ENCODE results near the gene WDR81. TPM values are rescaled to one million over a fixed set of nuclear protein-coding genes. Genes with fewer than 3 reads are reported as not detected.
A peak's percentile ranks its signal among the peaks of the same experiment; 100 is the strongest.

The WDR81 gene
- total RNA-seq, 1 donor from 2014 or later: 10.4 TPM

DNA sequence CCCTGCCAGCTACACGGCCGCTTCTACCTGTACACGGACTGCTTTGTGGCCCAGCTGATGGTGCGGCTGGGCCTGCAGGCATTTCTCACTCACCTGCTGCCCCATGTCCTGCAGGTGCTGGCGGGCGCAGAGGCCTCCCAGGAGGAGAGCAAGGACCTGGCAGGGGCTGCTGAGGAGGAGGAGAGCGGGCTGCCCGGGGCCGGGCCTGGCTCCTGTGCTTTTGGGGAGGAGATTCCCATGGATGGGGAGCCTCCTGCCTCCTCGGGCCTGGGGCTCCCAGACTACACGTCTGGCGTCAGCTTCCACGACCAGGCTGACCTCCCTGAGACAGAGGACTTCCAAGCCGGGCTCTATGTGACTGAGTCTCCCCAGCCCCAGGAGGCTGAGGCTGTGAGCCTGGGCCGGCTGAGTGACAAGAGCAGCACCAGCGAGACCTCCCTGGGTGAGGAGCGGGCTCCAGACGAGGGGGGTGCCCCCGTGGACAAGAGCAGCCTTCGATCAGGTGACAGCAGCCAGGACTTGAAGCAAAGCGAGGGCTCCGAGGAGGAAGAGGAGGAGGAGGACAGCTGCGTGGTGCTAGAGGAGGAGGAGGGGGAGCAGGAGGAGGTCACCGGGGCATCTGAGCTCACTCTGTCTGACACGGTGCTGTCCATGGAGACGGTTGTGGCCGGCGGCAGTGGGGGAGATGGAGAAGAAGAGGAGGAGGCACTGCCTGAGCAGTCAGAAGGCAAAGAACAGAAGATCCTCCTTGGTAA lies 3.5 kb downstream of the WDR81 start:
- peaks cover 12 to 32% (median 24%) of the 10 kb centered on the region in 3 donors for H3K36me3 ChIP-seq (ENCODE audit: control insufficient read depth in 3 of 3, insufficient read depth in 3 of 3, low read length in 3 of 3)
- peaks cover 41 to 64% (median 57%) of the 10 kb centered on the region in 3 donors for H3K4me1 ChIP-seq (ENCODE audit: control insufficient read depth in 3 of 3, insufficient read depth in 3 of 3, low read length in 3 of 3)
- no peak overlapping the region for H3K27ac ChIP-seq (ENCODE audit: low read depth, low read length)
- no peak overlapping the region for H3K4me3 ChIP-seq (ENCODE audit: low read length in 3 of 3)
- H3K27me3 ChIP-seq (ENCODE audit: control insufficient read depth in 3 of 3, insufficient read depth in 3 of 3, low read length in 3 of 3): no peaks in the 10 kb centered on the region
- H3K9me3 ChIP-seq (ENCODE audit: control insufficient read depth in 3 of 3, low read length in 3 of 3): no peaks in the 10 kb centered on the region
- peak overlapping the region in 2 of 3 donors; percentile 20 to 33 for H3K9ac ChIP-seq (ENCODE audit: low read depth in 1 of 3, low read length in 3 of 3)

DNA sequence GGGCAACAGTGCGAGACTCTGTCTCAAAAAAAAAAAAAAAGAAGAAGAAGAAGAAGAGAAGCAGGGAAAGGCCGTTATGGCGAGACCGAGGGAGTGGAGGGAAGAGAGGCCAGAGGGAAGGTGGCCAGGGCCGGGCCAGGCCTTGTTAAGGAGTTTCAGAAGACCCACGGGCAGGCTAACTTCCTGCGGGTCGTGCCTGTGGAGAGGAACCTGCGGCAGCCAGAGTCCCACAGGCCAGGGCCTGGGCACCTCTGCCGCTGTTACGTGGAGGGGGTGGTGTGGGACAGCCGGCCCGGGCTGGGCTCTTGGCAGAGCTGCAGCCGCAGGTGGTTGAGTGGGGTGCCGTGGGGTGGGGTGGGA lies 5.4 kb downstream of the WDR81 start:
- Histone ChIP-seq H3K4me1 (ENCODE audit: control insufficient read depth in 3 of 3, insufficient read depth in 3 of 3, low read length in 3 of 3) (peaks cover 36 to 54% (median 49%) of the 10 kb centered on the region in 3 donors), H3K4me3 (ENCODE audit: low read length in 3 of 3) (peak overlapping the region in 1 of 3 donors; percentile 49), H3K9ac (ENCODE audit: low read depth in 1 of 3, low read length in 3 of 3) (peak overlapping the region in 2 of 3 donors; percentile 63 to 86), H3K27me3 (ENCODE audit: control insufficient read depth in 3 of 3, insufficient read depth in 3 of 3, low read length in 3 of 3) (no peaks in the 10 kb centered on the region), H3K27ac (ENCODE audit: low read depth, low read length) (peak overlapping the region; percentile 96), H3K9me3 (ENCODE audit: control insufficient read depth in 3 of 3, low read length in 3 of 3) (no peaks in the 10 kb centered on the region), H3K36me3 (ENCODE audit: control insufficient read depth in 3 of 3, insufficient read depth in 3 of 3, low read length in 3 of 3) (peaks cover 19 to 46% (median 35%) of the 10 kb centered on the region in 3 donors)

DNA sequence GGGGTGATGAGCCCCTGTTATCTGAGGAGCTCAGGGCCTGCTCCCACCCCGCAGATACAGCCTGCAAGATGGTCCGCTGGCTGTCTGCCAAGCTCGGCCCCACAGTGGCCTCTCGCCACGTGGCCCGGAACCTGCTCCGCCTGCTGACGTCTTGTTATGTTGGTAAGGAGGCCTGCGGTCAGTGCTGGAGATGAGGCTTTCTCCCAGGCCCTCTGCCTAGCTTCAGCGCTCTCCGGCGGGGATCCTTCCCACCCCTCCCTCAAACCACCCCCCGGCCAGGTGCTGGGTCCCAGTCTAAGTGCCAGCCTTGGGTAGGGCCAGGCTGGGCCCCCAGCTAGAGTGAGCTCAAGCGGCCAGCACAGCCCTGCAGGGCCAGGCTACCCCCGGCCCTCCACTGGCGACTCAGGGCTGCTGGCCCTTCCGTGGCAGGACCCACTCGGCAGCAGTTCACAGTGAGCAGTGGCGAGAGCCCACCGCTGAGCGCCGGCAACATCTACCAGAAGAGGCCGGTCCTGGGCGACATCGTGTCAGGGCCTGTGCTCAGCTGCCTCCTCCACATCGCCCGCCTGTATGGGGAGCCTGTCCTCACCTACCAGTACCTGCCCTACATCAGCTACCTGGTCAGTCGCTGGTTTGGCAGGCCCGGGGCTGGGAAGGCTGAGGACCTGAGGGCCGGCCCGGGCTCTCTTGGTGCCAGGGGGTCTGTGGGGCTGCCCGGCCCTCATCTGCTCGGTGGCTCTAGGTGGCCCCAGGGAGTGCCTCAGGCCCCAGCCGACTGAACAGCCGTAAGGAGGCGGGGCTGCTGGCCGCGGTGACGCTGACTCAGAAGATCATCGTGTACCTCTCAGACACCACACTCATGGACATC lies 6.1 kb downstream of the WDR81 start:
- H3K27me3 ChIP-seq (ENCODE audit: control insufficient read depth in 3 of 3, insufficient read depth in 3 of 3, low read length in 3 of 3): no peaks in the 10 kb centered on the region
- H3K4me3 ChIP-seq (ENCODE audit: low read length in 3 of 3): peak overlapping the region in 2 of 3 donors; percentile 11 to 58
- H3K4me1 ChIP-seq (ENCODE audit: control insufficient read depth in 3 of 3, insufficient read depth in 3 of 3, low read length in 3 of 3): peaks cover 30 to 48% (median 43%) of the 10 kb centered on the region in 3 donors
- H3K9ac ChIP-seq (ENCODE audit: low read depth in 1 of 3, low read length in 3 of 3): peak overlapping the region; percentile 76 to 86 (median 77)
- H3K27ac ChIP-seq (ENCODE audit: low read depth, low read length): peak overlapping the region; percentile 96
- H3K9me3 ChIP-seq (ENCODE audit: control insufficient read depth in 3 of 3, low read length in 3 of 3): no peaks in the 10 kb centered on the region
- H3K36me3 ChIP-seq (ENCODE audit: control insufficient read depth in 3 of 3, insufficient read depth in 3 of 3, low read length in 3 of 3): peaks cover 22 to 48% (median 38%) of the 10 kb centered on the region in 3 donors

DNA sequence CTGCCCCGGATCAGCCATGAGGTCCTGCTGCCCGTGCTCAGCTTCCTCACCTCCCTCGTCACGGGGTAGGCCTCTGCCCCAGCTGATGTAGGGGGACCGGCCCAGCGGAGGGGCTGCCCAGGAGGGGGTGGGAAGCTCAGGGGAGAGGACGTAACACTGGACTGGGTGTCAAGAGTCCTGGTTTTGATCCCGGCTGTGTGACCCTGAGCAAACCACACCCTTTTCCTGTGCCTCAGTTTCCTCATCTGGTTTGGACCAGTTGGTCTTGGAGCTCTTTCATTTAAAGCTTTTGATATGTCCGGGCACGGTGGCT lies 6.6 kb downstream of the WDR81 start:
- Histone ChIP-seq H3K9ac (ENCODE audit: low read depth in 1 of 3, low read length in 3 of 3) (peak overlapping the region; percentile 76 to 86 (median 77)), H3K4me1 (ENCODE audit: control insufficient read depth in 3 of 3, insufficient read depth in 3 of 3, low read length in 3 of 3) (peaks cover 25 to 48% (median 37%) of the 10 kb centered on the region in 3 donors), H3K27me3 (ENCODE audit: control insufficient read depth in 3 of 3, insufficient read depth in 3 of 3, low read length in 3 of 3) (no peaks in the 10 kb centered on the region), H3K36me3 (ENCODE audit: control insufficient read depth in 3 of 3, insufficient read depth in 3 of 3, low read length in 3 of 3) (peaks cover 26 to 51% (median 39%) of the 10 kb centered on the region in 3 donors), H3K9me3 (ENCODE audit: control insufficient read depth in 3 of 3, low read length in 3 of 3) (no peaks in the 10 kb centered on the region), H3K27ac (ENCODE audit: low read depth, low read length) (peak overlapping the region; percentile 96), H3K4me3 (ENCODE audit: low read length in 3 of 3) (peak overlapping the region in 1 of 3 donors; percentile 24)

DNA sequence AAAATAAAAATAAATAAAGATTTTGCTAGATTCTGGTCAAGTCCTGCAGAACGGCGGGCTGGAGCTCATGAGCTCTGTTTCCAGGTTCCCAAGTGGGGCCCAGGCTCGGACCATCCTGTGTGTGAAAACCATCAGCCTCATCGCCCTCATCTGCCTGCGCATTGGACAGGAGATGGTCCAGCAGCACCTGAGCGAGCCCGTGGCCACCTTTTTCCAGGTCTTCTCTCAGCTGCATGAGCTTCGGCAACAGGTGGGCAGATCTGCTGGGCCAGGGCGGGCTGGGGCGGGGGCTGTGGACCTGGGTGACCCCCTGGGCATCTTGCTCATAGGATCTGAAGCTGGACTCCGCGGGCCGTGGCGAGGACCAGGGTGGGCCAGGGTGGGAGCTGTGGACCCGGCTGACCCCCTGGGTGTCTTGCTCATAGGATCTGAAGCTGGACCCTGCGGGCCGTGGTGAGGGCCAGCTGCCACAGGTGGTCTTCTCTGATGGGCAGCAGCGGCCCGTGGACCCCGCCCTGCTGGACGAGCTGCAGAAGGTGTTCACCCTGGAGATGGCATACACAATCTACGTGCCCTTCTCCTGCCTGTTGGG lies 7.8 kb downstream of the WDR81 start:
- peaks cover 23 to 48% (median 32%) of the 10 kb centered on the region in 3 donors for H3K4me1 ChIP-seq (ENCODE audit: control insufficient read depth in 3 of 3, insufficient read depth in 3 of 3, low read length in 3 of 3)
- H3K27ac ChIP-seq (ENCODE audit: low read depth, low read length): no peak overlapping the region
- no peak overlapping the region for H3K9ac ChIP-seq (ENCODE audit: low read depth in 1 of 3, low read length in 3 of 3)
- H3K4me3 ChIP-seq (ENCODE audit: low read length in 3 of 3): no peak overlapping the region
- H3K36me3 ChIP-seq (ENCODE audit: control insufficient read depth in 3 of 3, insufficient read depth in 3 of 3, low read length in 3 of 3): peaks cover 25 to 50% (median 35%) of the 10 kb centered on the region in 3 donors
- no peaks in the 10 kb centered on the region for H3K27me3 ChIP-seq (ENCODE audit: control insufficient read depth in 3 of 3, insufficient read depth in 3 of 3, low read length in 3 of 3)
- no peaks in the 10 kb centered on the region for H3K9me3 ChIP-seq (ENCODE audit: control insufficient read depth in 3 of 3, low read length in 3 of 3)

DNA sequence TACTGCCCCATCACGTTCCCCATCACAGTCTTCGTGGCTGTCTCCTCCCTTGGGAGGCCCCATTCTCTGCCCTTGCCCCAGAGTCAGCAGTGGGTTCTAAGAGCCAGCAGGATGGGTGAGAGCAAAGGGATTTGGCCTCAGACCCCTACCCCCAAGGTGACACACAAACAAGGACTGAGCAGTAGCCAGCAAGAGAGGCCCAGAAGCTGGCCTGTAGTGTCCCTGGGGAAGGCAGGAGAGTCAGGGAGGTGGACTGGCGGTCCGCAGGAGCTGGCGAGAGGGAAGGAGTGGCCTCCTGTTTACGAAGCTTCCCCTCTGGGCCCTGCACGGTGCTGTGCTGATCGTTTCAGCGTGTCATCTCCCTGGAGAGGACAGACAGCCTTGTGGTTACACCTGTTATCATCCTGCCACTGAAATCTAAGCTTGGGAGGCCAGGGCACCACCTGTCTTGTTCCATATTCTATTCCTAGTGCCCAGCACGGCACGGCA lies 8.4 kb downstream of the WDR81 start:
- H3K4me1 ChIP-seq (ENCODE audit: control insufficient read depth in 3 of 3, insufficient read depth in 3 of 3, low read length in 3 of 3): peaks cover 23 to 44% (median 28%) of the 10 kb centered on the region in 3 donors
- no peak overlapping the region for H3K27ac ChIP-seq (ENCODE audit: low read depth, low read length)
- no peaks in the 10 kb centered on the region for H3K27me3 ChIP-seq (ENCODE audit: control insufficient read depth in 3 of 3, insufficient read depth in 3 of 3, low read length in 3 of 3)
- H3K9ac ChIP-seq (ENCODE audit: low read depth in 1 of 3, low read length in 3 of 3): no peak overlapping the region
- no peak overlapping the region for H3K4me3 ChIP-seq (ENCODE audit: low read length in 3 of 3)
- peaks cover 28 to 50% (median 35%) of the 10 kb centered on the region in 3 donors for H3K36me3 ChIP-seq (ENCODE audit: control insufficient read depth in 3 of 3, insufficient read depth in 3 of 3, low read length in 3 of 3)
- no peaks in the 10 kb centered on the region for H3K9me3 ChIP-seq (ENCODE audit: control insufficient read depth in 3 of 3, low read length in 3 of 3)

DNA sequence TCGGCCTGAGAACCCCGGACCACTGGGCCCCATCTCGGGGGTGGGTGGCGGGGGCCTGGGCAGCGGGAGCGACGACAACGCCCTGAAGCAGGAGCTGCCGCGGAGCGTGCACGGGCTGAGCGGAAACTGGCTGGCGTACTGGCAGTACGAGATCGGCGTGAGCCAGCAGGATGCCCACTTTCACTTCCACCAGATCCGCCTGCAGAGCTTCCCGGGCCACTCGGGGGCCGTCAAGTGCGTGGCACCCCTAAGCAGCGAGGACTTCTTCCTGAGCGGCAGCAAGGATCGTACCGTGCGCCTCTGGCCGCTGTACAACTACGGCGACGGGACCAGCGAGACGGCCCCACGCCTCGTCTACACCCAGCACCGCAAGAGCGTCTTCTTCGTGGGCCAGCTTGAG lies 9.3 kb downstream of the WDR81 start:
- no peaks in the 10 kb centered on the region for H3K27me3 ChIP-seq (ENCODE audit: control insufficient read depth in 3 of 3, insufficient read depth in 3 of 3, low read length in 3 of 3)
- peaks cover 30 to 47% (median 39%) of the 10 kb centered on the region in 3 donors for H3K36me3 ChIP-seq (ENCODE audit: control insufficient read depth in 3 of 3, insufficient read depth in 3 of 3, low read length in 3 of 3)
- H3K4me1 ChIP-seq (ENCODE audit: control insufficient read depth in 3 of 3, insufficient read depth in 3 of 3, low read length in 3 of 3): peaks cover 23 to 39% (median 26%) of the 10 kb centered on the region in 3 donors
- H3K27ac ChIP-seq (ENCODE audit: low read depth, low read length): no peak overlapping the region
- H3K4me3 ChIP-seq (ENCODE audit: low read length in 3 of 3): no peak overlapping the region
- no peaks in the 10 kb centered on the region for H3K9me3 ChIP-seq (ENCODE audit: control insufficient read depth in 3 of 3, low read length in 3 of 3)
- H3K9ac ChIP-seq (ENCODE audit: low read depth in 1 of 3, low read length in 3 of 3): no peak overlapping the region

DNA sequence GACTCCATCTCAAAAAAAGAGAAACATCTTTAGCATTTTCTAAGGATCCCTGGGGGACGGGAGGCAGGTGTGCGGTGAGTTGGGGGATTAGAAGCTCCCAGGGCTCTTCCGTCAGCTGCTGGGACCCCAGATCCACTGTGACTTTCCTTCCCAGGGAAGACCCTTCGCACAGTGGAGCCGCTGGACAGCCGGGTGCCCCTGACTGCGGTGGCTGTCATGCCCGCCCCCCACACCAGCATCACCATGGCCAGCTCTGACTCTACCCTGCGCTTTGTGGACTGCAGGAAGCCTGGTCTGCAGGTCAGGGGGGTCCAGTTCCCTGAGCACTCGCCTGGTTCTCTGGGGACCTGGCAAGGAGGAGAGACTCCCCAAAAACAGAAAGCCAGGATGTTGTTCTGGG lies 10.9 kb downstream of the WDR81 start:
- Histone ChIP-seq H3K9ac (ENCODE audit: low read depth in 1 of 3, low read length in 3 of 3) (no peak overlapping the region), H3K4me3 (ENCODE audit: low read length in 3 of 3) (no peak overlapping the region), H3K27ac (ENCODE audit: low read depth, low read length) (no peak overlapping the region), H3K36me3 (ENCODE audit: control insufficient read depth in 3 of 3, insufficient read depth in 3 of 3, low read length in 3 of 3) (peaks cover 27 to 45% (median 39%) of the 10 kb centered on the region in 3 donors), H3K27me3 (ENCODE audit: control insufficient read depth in 3 of 3, insufficient read depth in 3 of 3, low read length in 3 of 3) (no peaks in the 10 kb centered on the region), H3K4me1 (ENCODE audit: control insufficient read depth in 3 of 3, insufficient read depth in 3 of 3, low read length in 3 of 3) (peaks cover 16 to 29% (median 19%) of the 10 kb centered on the region in 3 donors), H3K9me3 (ENCODE audit: control insufficient read depth in 3 of 3, low read length in 3 of 3) (no peaks in the 10 kb centered on the region)

DNA sequence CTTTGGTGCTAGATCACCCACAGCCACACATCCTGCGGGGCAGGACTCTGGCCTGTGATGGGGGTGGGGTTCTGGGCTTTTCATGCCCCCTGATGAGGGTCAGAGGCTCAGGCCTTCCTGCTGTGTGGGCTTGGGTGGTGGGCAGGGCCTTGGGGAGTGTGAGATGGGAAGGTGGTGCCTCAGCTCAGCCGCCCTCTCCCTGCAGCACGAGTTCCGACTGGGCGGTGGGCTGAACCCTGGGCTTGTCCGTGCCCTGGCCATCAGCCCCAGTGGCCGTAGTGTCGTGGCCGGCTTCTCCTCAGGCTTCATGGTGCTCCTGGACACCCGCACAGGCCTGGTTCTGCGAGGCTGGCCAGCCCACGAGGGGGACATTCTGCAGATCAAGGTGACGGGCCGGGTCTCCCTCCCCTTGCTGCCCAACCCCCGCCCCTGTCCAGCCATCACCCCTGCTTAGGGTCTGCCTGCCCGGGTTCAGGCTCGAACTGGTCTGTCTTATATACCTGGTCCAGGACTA lies 11.4 kb downstream of the WDR81 start:
- Histone ChIP-seq H3K4me1 (ENCODE audit: control insufficient read depth in 3 of 3, insufficient read depth in 3 of 3, low read length in 3 of 3) (peaks cover 11 to 24% (median 14%) of the 10 kb centered on the region in 3 donors), H3K9me3 (ENCODE audit: control insufficient read depth in 3 of 3, low read length in 3 of 3) (no peaks in the 10 kb centered on the region), H3K27ac (ENCODE audit: low read depth, low read length) (no peak overlapping the region), H3K9ac (ENCODE audit: low read depth in 1 of 3, low read length in 3 of 3) (no peak overlapping the region), H3K4me3 (ENCODE audit: low read length in 3 of 3) (no peak overlapping the region), H3K27me3 (ENCODE audit: control insufficient read depth in 3 of 3, insufficient read depth in 3 of 3, low read length in 3 of 3) (no peaks in the 10 kb centered on the region), H3K36me3 (ENCODE audit: control insufficient read depth in 3 of 3, insufficient read depth in 3 of 3, low read length in 3 of 3) (peaks cover 27 to 45% (median 39%) of the 10 kb centered on the region in 3 donors)
